SW480 (cell line): ENCODE measurements around the gene CNKSR2.
"Not testable (repeated sequence)": the region's sequence is repeated elsewhere in the genome, so short reads cannot be mapped to it uniquely, and the experiment has no call there.

Experiments used
- DNase-seq: peaks from one replicate; pipeline ENCODE4 v3.0.0-alpha.2; 2016; ENCODE audit warnings: low spot score

Gene CNKSR2

GRCh38 chrX:21440911-21441310 lies 66.7 kb downstream of the CNKSR2 start:
- no peak for DNase-seq

- no peak for DNase-seq
Observed at GRCh38 chrX:21457718-21458117, 83.5 kb downstream of the CNKSR2 start.

GRCh38 chrX:21469071-21469470 lies 94.9 kb downstream of the CNKSR2 start:
- DNase-seq = no peak

GRCh38 chrX:21476909-21477308 lies 102.7 kb downstream of the CNKSR2 start:
- DNase-seq = no peak

GRCh38 chrX:21479695-21480270 lies 105.6 kb downstream of the CNKSR2 start:
- peak; percentile 46 for DNase-seq

- DNase-seq = no peak
Observed at GRCh38 chrX:21481761-21482160, 107.5 kb downstream of the CNKSR2 start.

- not testable (repeated sequence) for DNase-seq
Observed at GRCh38 chrX:21484051-21484450, 109.8 kb downstream of the CNKSR2 start.

- no peak for DNase-seq
Observed at GRCh38 chrX:21487832-21488231, 113.6 kb downstream of the CNKSR2 start.

- no peak for DNase-seq
Observed at GRCh38 chrX:21490341-21490740, 116.1 kb downstream of the CNKSR2 start.

- no peak for DNase-seq
Observed at GRCh38 chrX:21493226-21493830, 119.1 kb downstream of the CNKSR2 start.

GRCh38 chrX:21503593-21503992 lies 129.4 kb downstream of the CNKSR2 start:
- no peak for DNase-seq

- peak; percentile 2 for DNase-seq
Observed at GRCh38 chrX:21509912-21510311, 135.7 kb downstream of the CNKSR2 start.

GRCh38 chrX:21524008-21524407 lies 149.8 kb downstream of the CNKSR2 start:
- no peak for DNase-seq

GRCh38 chrX:21528076-21528475 lies 153.9 kb downstream of the CNKSR2 start:
- DNase-seq = no peak

- DNase-seq = no peak
Observed at GRCh38 chrX:21529771-21530170, 155.6 kb downstream of the CNKSR2 start.

GRCh38 chrX:21544642-21545041 lies 170.4 kb downstream of the CNKSR2 start:
- DNase-seq = not testable (repeated sequence)

GRCh38 chrX:21559417-21559816 lies 185.2 kb downstream of the CNKSR2 start:
- DNase-seq = no peak

- no peak for DNase-seq
Observed at GRCh38 chrX:21565025-21565424, 190.8 kb downstream of the CNKSR2 start.

- DNase-seq = no peak
Observed at GRCh38 chrX:21574793-21575192, 200.6 kb downstream of the CNKSR2 start.

GRCh38 chrX:21581479-21581878 lies 207.3 kb downstream of the CNKSR2 start:
- DNase-seq = no peak

- DNase-seq = no peak
Observed at GRCh38 chrX:21586001-21586400, 211.8 kb downstream of the CNKSR2 start.

GRCh38 chrX:21590012-21590776 lies 216.0 kb downstream of the CNKSR2 start:
- no peak for DNase-seq

- no peak for DNase-seq
Observed at GRCh38 chrX:21606002-21606401, 231.8 kb downstream of the CNKSR2 start.
